Neural progenitor cell (in vitro differentiated cells): ENCODE results near the gene PRRC2C.
"Not testable (repeated sequence)": the region's sequence is repeated elsewhere in the genome, so short reads cannot be mapped to it uniquely, and the experiment has no call there.

Experiments
- EZH2 ChIP-seq: fragments of 200-600 bp; sonication (generic); IDR thresholded peaks from 2 replicates; pipeline ENCODE4 v1.6.1; 2017; ENCODE audit warnings: antibody characterized with exemption, mild to moderate bottlenecking, moderate library complexity
- TF ChIP-seq, protein P1 (sequence below): fragments of 200-600 bp; sonication (generic); IDR thresholded peaks from 2 replicates; pipeline ENCODE4 v1.5.1; 2017; ENCODE audit warnings: antibody characterized with exemption, mild to moderate bottlenecking

GRCh38 chr1:171441278-171441895 is 43.9 kb upstream of the PRRC2C start:
- TF ChIP-seq, protein P1, sequence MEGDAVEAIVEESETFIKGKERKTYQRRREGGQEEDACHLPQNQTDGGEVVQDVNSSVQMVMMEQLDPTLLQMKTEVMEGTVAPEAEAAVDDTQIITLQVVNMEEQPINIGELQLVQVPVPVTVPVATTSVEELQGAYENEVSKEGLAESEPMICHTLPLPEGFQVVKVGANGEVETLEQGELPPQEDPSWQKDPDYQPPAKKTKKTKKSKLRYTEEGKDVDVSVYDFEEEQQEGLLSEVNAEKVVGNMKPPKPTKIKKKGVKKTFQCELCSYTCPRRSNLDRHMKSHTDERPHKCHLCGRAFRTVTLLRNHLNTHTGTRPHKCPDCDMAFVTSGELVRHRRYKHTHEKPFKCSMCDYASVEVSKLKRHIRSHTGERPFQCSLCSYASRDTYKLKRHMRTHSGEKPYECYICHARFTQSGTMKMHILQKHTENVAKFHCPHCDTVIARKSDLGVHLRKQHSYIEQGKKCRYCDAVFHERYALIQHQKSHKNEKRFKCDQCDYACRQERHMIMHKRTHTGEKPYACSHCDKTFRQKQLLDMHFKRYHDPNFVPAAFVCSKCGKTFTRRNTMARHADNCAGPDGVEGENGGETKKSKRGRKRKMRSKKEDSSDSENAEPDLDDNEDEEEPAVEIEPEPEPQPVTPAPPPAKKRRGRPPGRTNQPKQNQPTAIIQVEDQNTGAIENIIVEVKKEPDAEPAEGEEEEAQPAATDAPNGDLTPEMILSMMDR: not testable (repeated sequence)
- not testable (repeated sequence) for TF ChIP-seq EZH2
